ENCODE results near the gene ANKRD24.
"Not testable (repeated sequence)": the region's sequence is repeated elsewhere in the genome, so short reads cannot be mapped to it uniquely, and the experiment has no call there.

DNA sequence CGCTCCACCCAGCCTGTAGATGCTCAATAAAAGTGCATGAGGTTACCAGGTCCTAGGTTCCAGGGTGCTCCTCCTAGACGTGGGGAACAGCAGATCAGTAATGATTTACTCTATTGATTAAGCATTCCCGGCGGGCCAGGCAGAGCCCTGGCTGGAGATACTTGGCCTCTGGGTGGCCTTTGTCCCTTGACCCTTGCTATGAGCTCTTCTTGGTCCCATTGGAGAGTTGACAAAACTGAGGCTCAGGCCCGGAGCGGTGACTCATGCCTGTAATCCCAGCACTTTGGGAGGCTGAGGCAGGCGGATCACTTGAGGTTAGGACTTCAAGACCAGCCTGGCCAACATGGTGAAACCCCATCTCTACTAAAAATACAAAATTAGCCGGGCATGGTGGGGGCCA lies 24.5 kb upstream of the ANKRD24 start:
- TF ChIP-seq, protein P1, sequence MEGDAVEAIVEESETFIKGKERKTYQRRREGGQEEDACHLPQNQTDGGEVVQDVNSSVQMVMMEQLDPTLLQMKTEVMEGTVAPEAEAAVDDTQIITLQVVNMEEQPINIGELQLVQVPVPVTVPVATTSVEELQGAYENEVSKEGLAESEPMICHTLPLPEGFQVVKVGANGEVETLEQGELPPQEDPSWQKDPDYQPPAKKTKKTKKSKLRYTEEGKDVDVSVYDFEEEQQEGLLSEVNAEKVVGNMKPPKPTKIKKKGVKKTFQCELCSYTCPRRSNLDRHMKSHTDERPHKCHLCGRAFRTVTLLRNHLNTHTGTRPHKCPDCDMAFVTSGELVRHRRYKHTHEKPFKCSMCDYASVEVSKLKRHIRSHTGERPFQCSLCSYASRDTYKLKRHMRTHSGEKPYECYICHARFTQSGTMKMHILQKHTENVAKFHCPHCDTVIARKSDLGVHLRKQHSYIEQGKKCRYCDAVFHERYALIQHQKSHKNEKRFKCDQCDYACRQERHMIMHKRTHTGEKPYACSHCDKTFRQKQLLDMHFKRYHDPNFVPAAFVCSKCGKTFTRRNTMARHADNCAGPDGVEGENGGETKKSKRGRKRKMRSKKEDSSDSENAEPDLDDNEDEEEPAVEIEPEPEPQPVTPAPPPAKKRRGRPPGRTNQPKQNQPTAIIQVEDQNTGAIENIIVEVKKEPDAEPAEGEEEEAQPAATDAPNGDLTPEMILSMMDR (IDR thresholded peaks at IDR 0.05) = not testable (repeated sequence)
- TF ChIP-seq POLR2A (IDR thresholded peaks at IDR 0.05) = not testable (repeated sequence)

Measured in testis (tissue), 2 donors.